Nucleus accumbens (tissue), 56 donors: ENCODE results near the gene RAF1.
A peak's percentile ranks its signal among the peaks of the same experiment; 100 is the strongest.
"Not testable (repeated sequence)": the region's sequence is repeated elsewhere in the genome, so short reads cannot be mapped to it uniquely, and the experiment has no call there.

Source experiments
- DNase-seq, 56 donors: peaks; one replicate each; lab custom pipeline; 2025; lab: John Stamatoyannopoulos, UW

Gene RAF1

DNA sequence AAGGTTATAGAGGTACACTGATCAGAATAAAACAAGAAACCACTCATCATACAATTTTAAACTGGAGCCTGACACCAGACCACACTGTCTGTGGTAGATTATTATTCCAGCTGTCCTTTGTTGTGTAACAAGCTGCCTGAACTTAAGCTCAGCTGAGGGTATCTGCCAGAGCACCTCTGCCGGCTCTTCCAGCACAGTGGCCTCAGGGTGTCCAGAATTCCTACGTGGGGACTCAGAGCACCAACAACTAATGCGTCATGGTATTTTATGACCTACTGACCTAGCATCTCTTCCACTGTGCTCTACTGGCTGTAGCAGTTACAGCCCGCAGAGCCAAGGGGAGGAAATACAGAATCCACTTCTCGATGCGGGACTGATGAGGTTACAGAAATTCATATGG lies 15.6 kb upstream of the RAF1 start:
- no peak for DNase-seq

DNA sequence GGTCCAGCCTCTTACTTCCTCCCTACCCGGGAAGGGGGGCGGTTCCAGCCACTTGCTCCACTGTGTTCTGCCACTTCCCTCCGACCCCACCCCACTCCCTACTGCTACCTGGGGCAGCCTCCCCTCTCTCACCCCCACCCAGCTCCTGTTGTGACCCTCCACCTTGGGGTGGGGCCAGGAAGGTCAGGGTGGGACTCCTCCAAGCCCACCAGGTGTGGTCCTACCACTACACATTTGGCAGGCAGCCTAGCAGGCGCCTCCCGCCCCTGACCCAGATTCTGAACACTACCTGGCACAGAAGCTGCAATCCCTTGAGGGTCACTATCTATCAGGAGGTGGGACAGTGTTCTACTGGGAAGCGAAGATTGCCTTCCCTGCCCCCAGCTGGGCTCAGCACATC lies 13.7 kb upstream of the RAF1 start:
- no peak for DNase-seq

DNA sequence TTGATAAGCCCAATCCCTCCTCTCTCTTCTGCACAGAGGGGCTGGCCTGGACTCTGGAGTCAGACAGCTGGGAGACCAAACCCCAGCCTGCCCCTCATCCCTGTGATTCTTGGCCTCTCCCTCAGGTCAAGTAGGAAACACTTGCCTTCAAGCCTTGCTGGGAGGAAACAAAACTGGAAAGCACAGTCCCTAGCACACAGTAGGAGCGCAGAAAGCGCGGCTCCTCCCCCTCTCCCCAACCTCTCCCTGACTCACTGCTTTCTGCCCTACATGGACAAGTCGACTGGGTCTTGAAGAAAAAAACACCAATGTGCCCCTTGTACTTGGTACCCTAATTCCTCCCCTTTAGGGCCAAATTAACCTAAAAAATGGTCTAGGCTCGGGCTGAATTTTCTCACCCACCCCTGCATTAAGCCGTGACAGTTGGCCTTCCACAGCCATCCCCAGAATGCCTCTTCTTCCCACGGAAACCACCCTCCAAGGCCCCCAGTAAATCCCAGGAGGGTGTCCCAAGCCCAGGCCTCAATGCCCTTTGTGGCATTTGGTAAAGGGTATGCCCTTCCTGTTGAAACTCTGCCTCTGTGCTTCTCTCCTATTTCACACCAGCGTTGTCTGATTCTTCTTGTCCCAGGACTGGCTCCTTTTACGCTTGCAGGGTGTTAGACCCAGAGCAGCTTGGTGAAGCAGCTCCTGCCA lies 11.3 kb upstream of the RAF1 start:
- DNase-seq: no peak

DNA sequence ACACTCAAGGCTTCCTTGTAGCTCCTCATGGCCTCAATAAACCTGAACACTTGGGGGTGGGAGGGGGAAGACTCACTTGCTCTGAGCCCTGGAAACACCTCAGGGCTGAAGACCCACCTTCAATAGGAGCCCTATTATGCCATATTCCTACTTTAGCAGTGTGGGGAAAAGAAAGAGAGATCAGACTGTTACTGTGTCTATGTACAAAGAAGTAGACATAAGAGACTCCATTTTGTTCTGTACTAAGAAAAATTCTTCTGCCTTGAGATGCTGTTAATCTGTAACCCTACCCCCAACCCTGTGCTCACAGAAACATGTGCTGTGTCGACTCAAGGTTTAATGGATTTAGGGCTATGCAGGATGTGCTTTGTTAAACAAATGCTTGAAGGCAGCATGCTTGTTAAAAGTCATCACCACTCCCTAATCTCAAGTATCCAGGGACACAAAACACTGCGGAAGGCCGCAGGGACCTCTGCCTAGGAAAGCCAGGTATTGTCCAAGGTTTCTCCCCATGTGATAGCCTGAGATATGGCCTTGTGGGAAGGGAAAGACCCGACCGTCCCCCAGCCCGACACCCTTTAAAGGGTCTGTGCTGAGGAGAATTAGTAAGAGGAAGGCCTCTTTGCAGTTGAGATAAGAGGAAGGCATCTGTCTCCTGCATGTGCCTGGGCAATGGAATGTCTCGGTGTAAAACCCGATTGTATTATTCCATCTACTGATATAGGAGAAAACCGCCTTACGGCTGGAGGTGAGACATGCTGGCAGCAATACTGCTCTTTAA lies 10.2 kb upstream of the RAF1 start:
- DNase-seq: not testable (repeated sequence)

DNA sequence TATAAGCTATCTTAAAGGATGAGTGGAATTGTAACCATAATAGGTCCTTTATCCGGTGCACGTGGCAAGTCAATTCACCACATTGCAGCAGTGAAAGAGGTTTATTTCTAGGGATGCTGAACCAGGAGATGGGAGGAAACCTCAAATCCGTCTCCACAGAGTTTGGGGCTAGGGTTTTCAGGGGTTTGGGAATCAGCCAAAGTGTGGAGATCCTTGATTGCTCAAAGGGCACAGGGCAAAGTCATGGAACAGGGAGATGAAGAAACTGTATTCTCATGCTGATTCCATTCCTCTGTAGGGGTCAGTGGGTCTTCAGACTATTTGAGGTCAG lies 7.2 kb upstream of the RAF1 start:
- DNase-seq: no peak

DNA sequence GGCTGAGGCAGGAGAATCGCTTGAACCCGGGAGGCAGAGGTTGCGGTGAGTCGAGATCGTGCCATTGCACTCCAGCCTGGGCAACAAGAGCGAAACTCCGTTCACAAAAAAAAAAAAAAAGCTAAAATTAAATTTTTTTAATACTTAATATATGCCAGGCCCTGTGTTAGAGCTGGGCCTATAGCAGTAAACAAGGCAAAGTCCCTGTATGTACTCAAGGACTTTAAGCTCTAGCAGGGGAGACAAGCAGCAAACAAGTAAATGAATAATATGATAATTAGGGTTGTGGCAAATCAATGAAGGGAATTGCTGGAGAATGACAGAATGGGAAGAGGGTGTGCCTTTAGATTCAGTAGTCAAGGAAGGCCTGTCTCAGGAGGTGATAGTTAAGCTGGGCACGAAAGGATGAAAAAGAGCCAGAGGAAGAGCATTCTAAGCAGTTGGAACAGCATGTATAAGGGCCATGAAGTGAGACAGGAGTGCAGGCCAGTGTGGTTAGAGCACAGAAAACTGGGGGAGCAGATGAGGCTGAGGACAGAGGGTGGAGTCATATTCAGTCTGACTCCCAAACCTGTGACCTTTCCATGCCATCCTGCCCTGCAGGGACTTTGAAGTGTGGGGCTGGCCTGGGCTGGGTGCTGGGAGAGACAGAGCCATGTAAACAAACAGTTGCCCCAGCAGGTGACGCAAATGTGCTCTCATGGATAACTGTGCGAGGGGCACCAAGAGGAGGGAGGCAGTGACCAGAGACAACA lies 6.6 kb upstream of the RAF1 start:
- no peak for DNase-seq

DNA sequence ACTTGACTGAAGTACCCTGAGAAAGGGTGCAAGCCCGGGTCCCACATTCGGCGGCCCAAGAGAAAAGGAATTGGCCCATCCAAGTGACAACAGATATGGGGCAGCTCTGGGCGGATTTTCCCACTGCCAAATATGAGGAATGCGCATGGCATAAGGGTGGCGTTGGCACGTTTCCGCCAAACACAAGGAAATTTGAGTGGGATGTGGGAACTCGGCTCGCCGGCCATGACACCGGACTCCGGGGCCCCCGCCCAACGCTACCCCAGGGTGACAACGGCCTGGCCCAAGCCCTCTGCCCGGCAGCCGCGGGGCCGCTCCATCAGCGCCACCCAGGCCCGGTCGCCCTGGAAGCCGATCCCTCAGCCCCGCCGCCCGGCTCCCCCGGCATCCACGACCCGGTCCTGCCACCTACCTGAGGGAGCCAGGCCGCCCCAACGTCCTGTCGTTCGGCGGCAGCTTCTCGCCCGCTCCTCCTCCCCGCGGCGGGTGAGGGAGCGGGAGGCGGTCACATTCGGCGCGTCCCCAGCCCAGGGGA lies 449 bp downstream of the RAF1 start:
- peak in 36 of 56 donors; percentile 27 to 92 (median 63) for DNase-seq

DNA sequence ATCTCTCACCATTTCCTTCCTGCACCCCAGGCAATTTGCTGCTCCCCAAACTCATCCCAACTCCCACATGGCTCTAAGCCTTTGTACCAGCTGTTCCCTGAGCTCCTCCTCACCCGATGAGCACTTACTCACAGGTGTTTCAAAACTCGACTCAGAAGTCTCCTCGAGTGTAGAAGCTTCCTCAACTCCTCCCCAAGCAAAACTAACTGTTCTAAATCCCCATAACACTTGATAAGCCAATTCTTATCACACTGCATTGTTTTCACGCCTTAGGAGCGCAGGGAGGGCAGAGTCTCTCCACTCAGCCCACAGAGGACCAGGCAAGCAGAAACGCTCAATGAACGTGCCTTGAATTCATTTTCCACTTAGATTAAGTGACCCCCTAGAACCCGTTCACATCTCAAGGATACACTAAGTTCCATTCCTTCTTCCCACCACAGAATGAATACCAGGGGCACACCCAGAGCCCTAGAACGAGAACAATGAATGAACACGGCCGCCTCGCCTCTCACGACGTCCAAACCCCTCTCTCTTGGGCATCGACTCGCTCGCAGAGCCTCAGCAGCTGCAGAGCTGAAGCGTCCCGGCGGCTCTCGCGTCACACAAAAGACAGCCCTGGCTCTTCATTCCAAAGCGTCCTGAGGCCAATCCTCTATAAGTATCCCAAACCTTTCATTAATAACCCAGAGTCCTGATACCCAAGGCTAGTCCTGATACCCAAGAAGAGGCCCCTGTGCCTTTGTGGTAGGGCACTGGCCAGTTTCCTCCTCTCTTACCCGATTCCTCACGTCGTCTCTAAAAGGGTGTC lies 1.1 kb downstream of the RAF1 start:
- DNase-seq: peak in 37 of 56 donors; percentile 14 to 66 (median 39)

DNA sequence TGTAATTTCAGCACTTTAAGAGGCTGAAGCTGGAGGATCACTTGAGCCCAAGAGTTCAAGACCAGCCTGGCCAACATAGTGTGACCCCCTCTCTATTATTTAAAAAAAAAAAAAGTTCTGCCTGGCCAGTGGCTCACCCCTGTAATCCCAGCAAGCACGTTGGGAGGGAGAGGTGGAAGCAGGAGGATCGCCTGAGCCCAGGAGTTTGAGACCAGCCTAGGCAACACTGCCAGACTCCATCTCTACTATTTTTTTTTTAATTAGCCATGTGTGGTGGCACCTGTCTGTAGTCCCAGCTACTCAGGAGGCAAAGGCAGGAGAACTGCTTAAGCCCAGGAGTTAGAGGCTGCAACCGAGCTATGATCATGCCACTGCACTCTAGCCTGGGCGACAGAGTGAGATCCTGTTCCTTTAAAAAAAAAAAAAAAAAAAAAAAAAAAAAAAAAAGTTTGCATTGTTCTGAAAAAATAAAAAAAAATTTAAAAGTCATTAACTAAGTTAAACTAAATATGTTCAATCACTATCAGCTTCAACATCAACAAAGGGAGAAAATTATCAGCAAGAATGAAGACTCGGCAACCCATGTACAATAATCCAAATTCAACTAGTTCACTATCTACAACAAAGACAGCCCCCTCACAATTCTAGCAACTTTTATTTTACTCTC lies 1.9 kb downstream of the RAF1 start:
- no peak for DNase-seq

DNA sequence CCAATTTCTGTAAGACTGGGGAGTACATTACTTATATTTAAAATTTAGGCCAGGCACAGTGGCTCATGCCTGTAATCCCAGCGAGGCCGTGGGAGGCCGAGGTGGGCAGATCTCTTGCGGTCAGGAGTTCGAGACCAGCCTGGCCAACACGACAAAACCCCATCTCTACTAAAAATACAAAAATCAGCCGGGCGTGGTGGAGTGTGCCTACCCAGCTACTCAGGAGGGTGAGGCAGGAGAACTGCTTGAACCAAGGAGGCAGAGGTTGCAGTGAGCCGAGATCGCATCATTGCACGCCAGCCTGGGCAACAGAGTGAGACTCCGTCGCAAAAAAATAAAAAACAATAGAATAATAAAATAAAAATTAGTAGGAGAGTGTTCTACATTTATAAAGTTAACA lies 2.5 kb downstream of the RAF1 start:
- DNase-seq: not testable (repeated sequence)

DNA sequence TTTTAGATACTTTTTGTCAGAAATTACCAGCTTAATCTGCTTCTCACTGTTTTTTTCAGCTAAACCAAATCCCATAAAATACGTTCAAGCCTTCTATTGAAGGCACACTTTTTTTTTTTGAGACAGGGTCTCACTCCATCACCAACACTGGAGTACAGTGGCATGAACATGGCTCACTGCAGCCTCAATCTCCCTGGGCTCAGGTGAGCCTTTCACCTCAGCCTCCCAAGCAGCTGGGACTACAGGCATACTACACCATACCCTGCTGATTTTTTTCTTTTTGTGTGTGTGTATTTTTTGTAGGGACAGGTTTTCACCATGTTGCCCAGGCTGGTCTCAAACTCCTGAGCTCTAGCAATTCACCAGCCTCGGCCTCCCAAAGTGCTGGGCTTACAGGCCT lies 3.7 kb downstream of the RAF1 start:
- DNase-seq: no peak

DNA sequence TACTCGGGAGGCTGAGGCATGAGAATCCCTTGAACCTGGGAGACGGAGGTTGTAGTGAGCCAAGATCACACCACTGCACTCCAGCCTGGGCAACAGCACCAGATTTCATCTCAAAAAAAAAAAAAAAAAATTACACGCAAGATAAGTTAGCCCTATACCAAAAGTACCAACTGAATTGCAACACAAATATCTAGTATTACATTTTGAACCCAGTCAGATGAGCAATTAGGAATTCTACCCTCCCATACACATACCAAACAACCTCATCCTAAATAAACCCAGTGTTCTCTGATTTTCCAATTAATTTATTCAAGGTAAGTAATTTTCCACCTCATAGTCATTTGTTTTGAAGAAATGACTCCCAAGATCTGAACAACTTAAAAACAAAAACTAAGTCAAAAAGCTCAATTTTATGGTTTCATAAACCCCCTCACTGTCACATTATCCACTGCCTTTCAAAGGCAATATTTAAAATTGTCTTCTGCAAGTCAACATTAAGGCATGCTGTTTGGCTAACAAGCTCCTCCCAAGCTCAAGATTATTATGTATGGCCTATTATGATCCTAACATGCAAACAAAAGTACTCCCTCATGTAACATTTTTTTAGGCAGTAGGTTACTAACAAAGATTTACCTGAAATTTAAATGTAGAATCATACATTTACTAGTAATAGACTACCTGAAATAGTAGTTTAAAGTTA lies 4.5 kb downstream of the RAF1 start:
- DNase-seq: no peak

DNA sequence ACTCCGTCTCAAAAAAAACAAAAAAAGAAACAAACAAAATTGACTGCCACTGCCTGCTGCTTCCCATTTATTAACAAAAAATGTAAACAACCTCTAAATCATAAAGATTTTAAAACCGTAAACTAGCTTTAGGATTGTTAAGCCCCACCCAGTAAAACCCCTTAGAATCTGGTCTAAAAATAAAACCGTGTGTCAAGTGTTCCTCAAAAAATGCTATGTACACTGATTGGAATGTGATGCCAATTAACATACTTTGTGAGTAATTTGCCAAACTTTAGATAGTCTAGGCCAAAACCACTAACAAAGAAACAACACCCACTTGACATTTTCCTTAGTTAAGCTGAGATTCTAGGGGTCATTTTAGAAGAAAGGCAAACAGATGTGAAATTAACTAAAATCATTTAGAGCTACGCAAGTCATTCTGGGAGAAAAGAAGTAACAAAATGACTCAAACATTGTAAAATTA lies 5.3 kb downstream of the RAF1 start:
- DNase-seq: no peak

DNA sequence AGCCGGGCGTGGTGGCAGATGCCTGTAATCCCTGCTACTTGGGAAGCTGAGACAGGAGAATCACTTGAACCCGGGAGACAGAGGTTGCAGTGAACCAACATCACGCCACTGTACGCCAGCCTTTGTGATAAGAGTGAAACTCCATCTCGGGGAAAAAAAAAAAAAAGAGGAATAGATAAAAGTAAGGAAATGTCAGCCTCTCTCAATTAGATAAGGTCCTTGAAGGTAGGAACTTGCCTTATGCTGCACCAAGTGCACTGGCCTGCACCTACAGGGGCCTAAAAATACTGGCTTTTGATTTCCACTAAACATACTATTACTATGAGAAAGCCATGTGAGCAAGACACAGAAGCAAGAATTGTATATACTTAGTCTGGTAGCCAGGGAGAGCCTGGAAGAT lies 7.1 kb downstream of the RAF1 start:
- DNase-seq: no peak

DNA sequence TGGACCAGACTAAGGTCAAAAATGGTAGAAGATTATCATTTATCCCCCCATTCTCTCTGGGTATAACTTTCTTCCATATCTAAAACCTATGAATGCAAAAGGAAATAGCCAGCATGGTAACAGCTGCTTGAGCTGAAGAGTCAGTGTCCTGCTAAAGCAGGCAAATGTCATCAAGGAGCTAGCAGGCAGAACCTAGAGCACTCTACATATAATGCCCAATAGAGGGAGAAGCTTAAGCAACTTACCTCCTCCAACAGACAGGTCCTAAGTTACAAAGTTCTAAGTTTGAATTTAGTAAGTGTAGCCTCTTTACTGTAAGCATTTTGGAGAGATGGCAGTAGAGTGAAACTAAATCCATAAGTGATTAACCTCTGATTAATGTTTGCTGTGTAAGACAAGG lies 7.7 kb downstream of the RAF1 start:
- DNase-seq: no peak

DNA sequence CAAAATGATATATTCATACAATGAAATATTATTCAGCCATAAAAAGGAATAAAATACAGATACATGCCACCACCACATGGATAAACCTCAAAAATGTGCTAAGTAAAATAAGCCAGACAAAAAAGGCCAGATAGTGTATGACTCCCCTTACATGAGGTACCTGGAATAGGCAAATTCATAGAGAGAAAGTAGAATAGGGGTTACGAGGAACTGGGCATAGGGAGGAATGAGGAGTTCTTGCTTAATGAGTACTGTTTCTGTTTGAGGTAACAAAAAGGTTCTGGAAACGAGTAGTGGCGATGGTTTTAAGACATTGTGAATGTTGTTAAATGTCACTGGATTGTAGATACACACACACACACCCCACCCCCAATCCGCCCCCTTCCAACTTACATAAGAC lies 8.2 kb downstream of the RAF1 start:
- DNase-seq: no peak

DNA sequence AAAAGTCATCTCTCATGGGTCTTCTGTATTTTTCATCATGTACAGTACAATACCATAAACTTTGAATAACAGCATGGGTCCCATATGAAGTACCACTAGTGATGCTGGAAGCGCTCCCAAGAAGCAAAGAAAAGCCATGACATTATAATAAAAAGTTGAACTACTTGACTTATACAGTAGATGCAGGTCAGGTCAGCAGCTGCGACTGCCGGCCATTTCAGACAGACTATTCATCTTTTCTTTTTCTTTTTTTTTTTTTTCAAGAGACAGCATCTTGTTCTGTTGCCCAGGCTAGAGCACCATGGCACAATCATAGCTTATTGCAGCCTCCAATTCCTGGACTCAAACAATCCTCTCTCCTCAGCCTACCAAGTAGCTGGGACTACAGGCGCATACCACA lies 10.2 kb downstream of the RAF1 start:
- DNase-seq: no peak

DNA sequence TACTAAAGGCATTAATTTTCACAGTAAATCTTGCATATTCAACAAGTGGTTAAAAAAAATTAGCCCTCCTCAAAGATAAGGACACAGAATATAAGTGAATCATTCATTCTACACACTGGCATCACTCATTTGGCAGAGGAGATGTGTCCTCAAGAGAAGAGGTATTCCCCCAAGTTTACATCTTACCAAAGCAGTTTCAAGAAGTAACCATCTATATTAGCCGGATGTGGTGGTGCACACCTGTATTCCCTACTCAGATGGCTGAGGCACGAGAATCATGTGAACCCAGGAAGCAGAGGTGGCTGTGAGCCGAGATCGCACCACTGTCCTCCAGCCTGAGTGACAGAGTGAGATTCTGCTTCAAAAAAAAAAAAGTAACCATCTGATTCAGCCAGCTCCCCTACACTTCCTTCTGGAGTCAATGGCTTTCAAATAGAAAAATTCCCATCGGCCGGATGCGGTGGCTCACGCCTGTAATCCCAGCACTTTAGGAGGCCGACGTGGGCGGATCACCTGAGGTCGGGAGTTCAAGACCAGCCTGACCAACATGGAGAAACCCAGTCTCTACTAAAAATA lies 15.4 kb downstream of the RAF1 start:
- no peak for DNase-seq
